ENCODE measurements around the gene TXN2. TPM values are rescaled to one million over a fixed set of nuclear protein-coding genes. Genes with fewer than 3 reads are reported as not detected.

The TXN2 gene
- total RNA-seq, 1 donor from 2014 or later: 61.0 TPM

- FAIRE-seq: no peak
- no peak overlapping the region for H3K9ac ChIP-seq (ENCODE audit: low read length)
These were observed 64.2 kb downstream of the TXN2 start for GRCh38 chr22:36417281-36417686.

More at GRCh38 chr22:36417281-36417686, 64.2 kb downstream of the TXN2 start:
- Histone ChIP-seq H4K20me1 (ENCODE audit: insufficient read depth, low read length) (no peaks in the 10 kb centered on the region), H3K27ac (ENCODE audit: low read depth, low read length) (peak overlapping the region; percentile 14), H3K79me2 (ENCODE audit: insufficient read depth, low read length) (no peaks in the 10 kb centered on the region), H2AFZ (ENCODE audit: low read depth, low read length) (peak overlapping the region; percentile 41), H3K36me3 (ENCODE audit: insufficient read depth, low read length) (no peaks in the 10 kb centered on the region), H3K9me3 (ENCODE audit: insufficient read depth, low read depth, low read length) (no peaks in the 10 kb centered on the region), H3K4me2 (ENCODE audit: low read length) (peak overlapping the region; percentile 47), H3K27me3 (ENCODE audit: insufficient read depth, low read length) (no peaks in the 10 kb centered on the region), H3K4me3 (ENCODE audit: insufficient read depth, low read depth, low read length) (no peak overlapping the region), H3K4me1 (ENCODE audit: insufficient read depth, low read length) (peaks cover 21% of the 10 kb centered on the region)
- DNase-seq (ENCODE audit: low read depth): peak; percentile 64
- Mint-ChIP-seq H3K36me3 (ENCODE audit: low read depth, unreplicated experiment) (no peaks in the 10 kb centered on the region), H3K4me1 (ENCODE audit: low read depth, unreplicated experiment) (peaks cover 22% of the 10 kb centered on the region), H3K9me3 (ENCODE audit: unreplicated experiment) (no peaks in the 10 kb centered on the region), H3K27ac (ENCODE audit: unreplicated experiment) (peak overlapping the region; percentile 86), H3K4me3 (ENCODE audit: unreplicated experiment) (no peak overlapping the region), H3K27me3 (ENCODE audit: low read depth, unreplicated experiment) (no peaks in the 10 kb centered on the region)
- TF ChIP-seq EZH2 (IDR thresholded peaks at IDR 0.05; ENCODE audit: insufficient read depth, low read length) (no peak), CTCF (IDR thresholded peaks at IDR 0.05; ENCODE audit: insufficient read depth, low read depth, low read length) (no peak)

Other genes starting within 250 kb of the TXN2 start
- 77.2 and 85.1 TPM in 2 replicates for gene APOL2, start 242.1 kb downstream of the TXN2 start, total RNA-seq
- gene APOL1, start 228.5 kb downstream of the TXN2 start, total RNA-seq: 3.9 and 7.5 TPM in 2 replicates
- 2,278 and 2,469 TPM in 2 replicates for gene MYH9, start 93.7 kb downstream of the TXN2 start, total RNA-seq
- gene FOXRED2, start 25.4 kb upstream of the TXN2 start, total RNA-seq: 5.3 and 5.9 TPM in 2 replicates
- gene EIF3D, start 47.5 kb upstream of the TXN2 start, total RNA-seq: 147 and 168 TPM in 2 replicates
- not detected in 2 replicates for gene CACNG2, start 222.1 kb upstream of the TXN2 start, total RNA-seq